K562 (cell line): ENCODE data around the gene KAT7. TPM values are rescaled to one million over a fixed set of nuclear protein-coding genes. Genes with fewer than 3 reads are reported as not detected.

Experiments used
- CBX3 ChIP-seq, 2 experiments: IDR thresholded peaks; 1 replicate in 1 of 2; 2 replicates in 1 of 2; pipeline ENCODE4 v1.6.1; 2012; ENCODE audit warnings: inconsistent platforms in 2 of 2, low read length in 2 of 2, borderline replicate concordance in 1 of 2, control low read depth in 1 of 2
- CHCHD3 ChIP-seq: fragments of 250-450 bp; sonication (Bioruptor Pico); IDR thresholded peaks from 2 replicates; pipeline ENCODE4 v2.1.2; 2022; ENCODE audit warnings: mild to moderate bottlenecking
- CREM ChIP-seq: IDR thresholded peaks from 2 replicates; pipeline ENCODE4 v1.6.1; 2014; ENCODE audit warnings: antibody characterized with exemption, low read depth
- ETV1 ChIP-seq: fragments of 450-650 bp; conservative IDR thresholded peaks from 2 replicates; pipeline ENCODE4 v1.6.1; 2016; ENCODE audit warnings: missing genetic modification characterization, control low read depth, low read depth, missing compliant biosample characterization
- FOXK2 ChIP-seq, 2 experiments: fragments of 450-650 bp; IDR thresholded peaks in 1 of 2; conservative IDR thresholded peaks in 1 of 2; 2 replicates each; pipeline ENCODE4 v1.6.1; 2016; ENCODE audit warnings: low read depth in 2 of 2, mild to moderate bottlenecking in 1 of 2
- GABPB2 ChIP-seq: fragments of 250-450 bp; sonication (Bioruptor Pico); conservative IDR thresholded peaks from 2 replicates; pipeline ENCODE4 v1.5.1; 2021; ENCODE audit warnings: mild to moderate bottlenecking
- NR1H2 ChIP-seq: sonication (generic); formaldehyde crosslinking; IDR thresholded peaks from 2 replicates; pipeline ENCODE4 v1.4.0; 2020; ENCODE audit warnings: mild to moderate bottlenecking, missing genetic modification reagents
- POLR2A ChIP-seq: fragments of 450-650 bp; conservative IDR thresholded peaks from 2 replicates; pipeline ENCODE4 v1.6.1; 2016
- SIN3A ChIP-seq, 2 experiments: fragments of 150-350 bp in 1 of 2; IDR thresholded peaks; 2 replicates each; pipeline ENCODE4 v1.6.1; 2011 to 2016; ENCODE audit warnings: borderline replicate concordance in 2 of 2, low read depth in 2 of 2, low read length in 2 of 2, mild to moderate bottlenecking in 2 of 2, moderate library complexity in 2 of 2; ENCODE audit not compliant: control insufficient read depth in 1 of 2
- XRCC5 ChIP-seq: fragments of 200-400 bp; formaldehyde crosslinking; IDR thresholded peaks from 2 replicates; pipeline ENCODE4 v1.6.1; 2017; ENCODE audit warnings: low read depth, mild to moderate bottlenecking, low read length
- ZNF224 ChIP-seq: sonication (generic); formaldehyde crosslinking; IDR thresholded peaks from 2 replicates; pipeline ENCODE4 v1.8.0; 2022; ENCODE audit warnings: mild to moderate bottlenecking, missing genetic modification reagents
- ZNF551 ChIP-seq: fragments of 250-450 bp; sonication (Bioruptor Pico); IDR thresholded peaks from 2 replicates; pipeline ENCODE4 v1.5.0; 2021; ENCODE audit warnings: mild to moderate bottlenecking, moderate library complexity
- polyA plus RNA-seq, 8 experiments: library from polyadenylated mRNA; depleted of rRNA in 4 of 8; stranded (reverse) in 5 of 8; unstranded in 3 of 8; fragments of >200 nt; fragmentation: Nextera tagmentation in 2 of 8; fragmentation: Illumina TruSeq in 1 of 8; extraction: Ambion mirVana in 2 of 8; extraction: Trizol in 1 of 8; gene quantifications; 2 replicates each; pipeline versions ENCODE4 v1.2.1 to v1.2.3, GENCODE V29; 2011 to 2014; ENCODE audit warnings: inconsistent platforms in 1 of 8, missing spikeins in 1 of 8
- total RNA-seq, 7 experiments: library from RNA; depleted of rRNA in 6 of 7; stranded (reverse); fragments of >200 nt in 6 of 7; fragmentation: Illumina TruSeq in 2 of 7; extraction: Trizol in 2 of 7; gene quantifications; 2 replicates each; pipeline versions ENCODE4 v1.2.1 to v1.2.3, GENCODE V29; 2011 to 2021; ENCODE audit warnings: low replicate concordance in 1 of 7
- TF ChIP-seq, protein P1 (sequence below): fragments of 450-650 bp; IDR thresholded peaks from 2 replicates; pipeline ENCODE4 v1.7.1; 2018; ENCODE audit warnings: mild to moderate bottlenecking, low read depth; ENCODE audit not compliant: partially characterized antibody
- TF ChIP-seq, protein P2 (sequence below): fragments of 450-650 bp; IDR thresholded peaks from 2 replicates; pipeline ENCODE4 v1.6.1; 2014; ENCODE audit warnings: low read depth, mild to moderate bottlenecking, moderate library complexity, borderline replicate concordance
- TF ChIP-seq, protein P3 (sequence below): sonication (generic); formaldehyde crosslinking; IDR thresholded peaks from 2 replicates; pipeline ENCODE4 v1.8.0; 2022; ENCODE audit warnings: missing genetic modification reagents, mild to moderate bottlenecking, moderate library complexity, borderline replicate concordance
- TF ChIP-seq, protein P4 (sequence below): fragments of 150-350 bp; IDR thresholded peaks from 2 replicates; pipeline ENCODE4 v1.6.1; 2014; ENCODE audit warnings: low read depth, mild to moderate bottlenecking, low read length, borderline replicate concordance
- TF ChIP-seq, protein P5 (sequence below): sonication (generic); formaldehyde crosslinking; IDR thresholded peaks from 2 replicates; pipeline ENCODE4 v1.5.0; 2020; ENCODE audit warnings: missing genetic modification reagents

KAT7 gene
- total and polyA plus RNA-seq, 9 of the 15 experiments (the other 6 are each of a cell fraction or from before 2014, with no cell fraction given), result 10.8 to 57.3 (median 34.8) TPM

DNA sequence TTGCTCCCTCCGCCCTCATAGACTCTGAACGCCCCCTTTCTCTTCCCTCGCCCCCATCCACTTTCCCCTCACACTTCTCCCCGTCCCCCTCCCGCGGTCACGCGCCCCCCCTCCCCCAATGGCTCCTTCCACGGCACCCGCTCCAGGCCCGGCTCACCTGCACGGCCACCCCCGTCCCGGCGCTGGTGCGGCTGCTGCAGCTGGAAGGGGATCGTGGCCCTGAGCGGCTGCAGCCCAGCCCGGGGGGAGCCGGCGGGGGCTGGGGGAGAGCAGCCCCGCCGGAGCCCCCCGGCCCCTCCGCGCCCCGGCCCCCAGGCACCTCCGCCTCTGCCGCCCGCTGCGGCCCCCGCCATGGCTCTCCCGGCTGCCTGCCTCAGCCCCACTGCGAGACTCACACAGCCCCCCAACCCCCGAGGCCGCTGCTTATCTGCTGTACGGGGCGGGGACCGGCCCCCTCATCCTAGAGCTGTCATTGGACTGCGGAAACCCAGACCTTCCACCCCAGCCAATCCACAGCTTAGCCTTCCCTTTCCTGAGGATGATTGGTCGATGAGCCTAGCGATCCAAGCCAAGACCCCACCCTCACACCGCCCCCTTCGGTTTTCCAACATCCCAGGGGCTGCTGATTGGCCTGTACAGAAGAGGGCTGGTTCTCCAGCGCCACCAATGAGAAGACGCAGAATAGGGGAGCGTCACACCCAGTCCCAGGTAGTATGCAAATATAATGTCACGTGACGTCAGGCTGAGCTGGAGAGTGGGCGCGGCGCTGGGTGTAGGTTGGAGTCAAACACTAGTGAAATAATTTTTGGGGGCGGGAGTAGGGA is 24.5 kb upstream of the KAT7 start, which contains the start of gene FAM117A (continued):
- TF ChIP-seq, protein P1, sequence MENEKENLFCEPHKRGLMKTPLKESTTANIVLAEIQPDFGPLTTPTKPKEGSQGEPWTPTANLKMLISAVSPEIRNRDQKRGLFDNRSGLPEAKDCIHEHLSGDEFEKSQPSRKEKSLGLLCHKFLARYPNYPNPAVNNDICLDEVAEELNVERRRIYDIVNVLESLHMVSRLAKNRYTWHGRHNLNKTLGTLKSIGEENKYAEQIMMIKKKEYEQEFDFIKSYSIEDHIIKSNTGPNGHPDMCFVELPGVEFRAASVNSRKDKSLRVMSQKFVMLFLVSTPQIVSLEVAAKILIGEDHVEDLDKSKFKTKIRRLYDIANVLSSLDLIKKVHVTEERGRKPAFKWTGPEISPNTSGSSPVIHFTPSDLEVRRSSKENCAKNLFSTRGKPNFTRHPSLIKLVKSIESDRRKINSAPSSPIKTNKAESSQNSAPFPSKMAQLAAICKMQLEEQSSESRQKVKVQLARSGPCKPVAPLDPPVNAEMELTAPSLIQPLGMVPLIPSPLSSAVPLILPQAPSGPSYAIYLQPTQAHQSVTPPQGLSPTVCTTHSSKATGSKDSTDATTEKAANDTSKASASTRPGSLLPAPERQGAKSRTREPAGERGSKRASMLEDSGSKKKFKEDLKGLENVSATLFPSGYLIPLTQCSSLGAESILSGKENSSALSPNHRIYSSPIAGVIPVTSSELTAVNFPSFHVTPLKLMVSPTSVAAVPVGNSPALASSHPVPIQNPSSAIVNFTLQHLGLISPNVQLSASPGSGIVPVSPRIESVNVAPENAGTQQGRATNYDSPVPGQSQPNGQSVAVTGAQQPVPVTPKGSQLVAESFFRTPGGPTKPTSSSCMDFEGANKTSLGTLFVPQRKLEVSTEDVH, result no peak
- TF ChIP-seq NR1H2 (CRISPR knock-in tag) (no peak), ZNF551 (CRISPR knock-in tag) (no peak), CHCHD3 (CRISPR knock-in tag) (0 out of 2 replicates have a peak, but pooled peaks have one; percentile 20), FOXK2 (conservative IDR thresholded peaks at IDR 0.05 in 1 of 2, IDR thresholded peaks at IDR 0.05 in 1 of 2; ENCODE audit: low read depth in 2 of 2) (peak in 1 of 2 experiments; percentile 91; a peak in 2 of 4 replicates), CREM (peak; percentile 79), GABPB2 (CRISPR knock-in tag) (no peak), CBX3 (IDR thresholded peaks at IDR 0.05; ENCODE audit: borderline replicate concordance in 1 of 2, low read length in 2 of 2) (no peak), POLR2A (peak; percentile 80), XRCC5 (0 out of 2 replicates have a peak, but pooled peaks have one; percentile 23), ZNF224 (CRISPR knock-in tag) (no peak), ETV1 (no peak), SIN3A (IDR thresholded peaks at IDR 0.05; ENCODE audit: borderline replicate concordance in 2 of 2, control insufficient read depth in 1 of 2, low read depth in 2 of 2, low read length in 2 of 2) (peak; percentile 0 to 7; a peak in 1 of 4 replicates)
- TF ChIP-seq, protein P2, sequence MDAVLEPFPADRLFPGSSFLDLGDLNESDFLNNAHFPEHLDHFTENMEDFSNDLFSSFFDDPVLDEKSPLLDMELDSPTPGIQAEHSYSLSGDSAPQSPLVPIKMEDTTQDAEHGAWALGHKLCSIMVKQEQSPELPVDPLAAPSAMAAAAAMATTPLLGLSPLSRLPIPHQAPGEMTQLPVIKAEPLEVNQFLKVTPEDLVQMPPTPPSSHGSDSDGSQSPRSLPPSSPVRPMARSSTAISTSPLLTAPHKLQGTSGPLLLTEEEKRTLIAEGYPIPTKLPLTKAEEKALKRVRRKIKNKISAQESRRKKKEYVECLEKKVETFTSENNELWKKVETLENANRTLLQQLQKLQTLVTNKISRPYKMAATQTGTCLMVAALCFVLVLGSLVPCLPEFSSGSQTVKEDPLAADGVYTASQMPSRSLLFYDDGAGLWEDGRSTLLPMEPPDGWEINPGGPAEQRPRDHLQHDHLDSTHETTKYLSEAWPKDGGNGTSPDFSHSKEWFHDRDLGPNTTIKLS, result no peak
- TF ChIP-seq, protein P3, sequence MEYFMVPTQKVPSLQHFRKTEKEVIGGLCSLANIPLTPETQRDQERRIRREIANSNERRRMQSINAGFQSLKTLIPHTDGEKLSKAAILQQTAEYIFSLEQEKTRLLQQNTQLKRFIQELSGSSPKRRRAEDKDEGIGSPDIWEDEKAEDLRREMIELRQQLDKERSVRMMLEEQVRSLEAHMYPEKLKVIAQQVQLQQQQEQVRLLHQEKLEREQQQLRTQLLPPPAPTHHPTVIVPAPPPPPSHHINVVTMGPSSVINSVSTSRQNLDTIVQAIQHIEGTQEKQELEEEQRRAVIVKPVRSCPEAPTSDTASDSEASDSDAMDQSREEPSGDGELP (CRISPR knock-in tag), result peak; percentile 30; the same call in 1 of the 2 replicates
- TF ChIP-seq, protein P4, sequence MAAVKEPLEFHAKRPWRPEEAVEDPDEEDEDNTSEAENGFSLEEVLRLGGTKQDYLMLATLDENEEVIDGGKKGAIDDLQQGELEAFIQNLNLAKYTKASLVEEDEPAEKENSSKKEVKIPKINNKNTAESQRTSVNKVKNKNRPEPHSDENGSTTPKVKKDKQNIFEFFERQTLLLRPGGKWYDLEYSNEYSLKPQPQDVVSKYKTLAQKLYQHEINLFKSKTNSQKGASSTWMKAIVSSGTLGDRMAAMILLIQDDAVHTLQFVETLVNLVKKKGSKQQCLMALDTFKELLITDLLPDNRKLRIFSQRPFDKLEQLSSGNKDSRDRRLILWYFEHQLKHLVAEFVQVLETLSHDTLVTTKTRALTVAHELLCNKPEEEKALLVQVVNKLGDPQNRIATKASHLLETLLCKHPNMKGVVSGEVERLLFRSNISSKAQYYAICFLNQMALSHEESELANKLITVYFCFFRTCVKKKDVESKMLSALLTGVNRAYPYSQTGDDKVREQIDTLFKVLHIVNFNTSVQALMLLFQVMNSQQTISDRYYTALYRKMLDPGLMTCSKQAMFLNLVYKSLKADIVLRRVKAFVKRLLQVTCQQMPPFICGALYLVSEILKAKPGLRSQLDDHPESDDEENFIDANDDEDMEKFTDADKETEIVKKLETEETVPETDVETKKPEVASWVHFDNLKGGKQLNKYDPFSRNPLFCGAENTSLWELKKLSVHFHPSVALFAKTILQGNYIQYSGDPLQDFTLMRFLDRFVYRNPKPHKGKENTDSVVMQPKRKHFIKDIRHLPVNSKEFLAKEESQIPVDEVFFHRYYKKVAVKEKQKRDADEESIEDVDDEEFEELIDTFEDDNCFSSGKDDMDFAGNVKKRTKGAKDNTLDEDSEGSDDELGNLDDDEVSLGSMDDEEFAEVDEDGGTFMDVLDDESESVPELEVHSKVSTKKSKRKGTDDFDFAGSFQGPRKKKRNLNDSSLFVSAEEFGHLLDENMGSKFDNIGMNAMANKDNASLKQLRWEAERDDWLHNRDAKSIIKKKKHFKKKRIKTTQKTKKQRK, result peak; percentile 76; the same call in 1 of the 2 replicates
- TF ChIP-seq, protein P5, sequence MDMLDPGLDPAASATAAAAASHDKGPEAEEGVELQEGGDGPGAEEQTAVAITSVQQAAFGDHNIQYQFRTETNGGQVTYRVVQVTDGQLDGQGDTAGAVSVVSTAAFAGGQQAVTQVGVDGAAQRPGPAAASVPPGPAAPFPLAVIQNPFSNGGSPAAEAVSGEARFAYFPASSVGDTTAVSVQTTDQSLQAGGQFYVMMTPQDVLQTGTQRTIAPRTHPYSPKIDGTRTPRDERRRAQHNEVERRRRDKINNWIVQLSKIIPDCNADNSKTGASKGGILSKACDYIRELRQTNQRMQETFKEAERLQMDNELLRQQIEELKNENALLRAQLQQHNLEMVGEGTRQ (CRISPR knock-in tag), result peak; percentile 89
